Fibroblast of the aortic adventitia (primary cell): ENCODE measurements around the gene TRIM14. TPM values are rescaled to one million over a fixed set of nuclear protein-coding genes. Genes with fewer than 3 reads are reported as not detected.

Experiments used
- DNase-seq: peaks from one replicate; pipeline ENCODE4 v3.0.0-alpha.2; 2010; ENCODE audit warnings: low read depth
- H3K4me3 ChIP-seq: 2 replicates; pipeline ENCODE4 v1.5.1; 2011; ENCODE audit warnings: low read depth, mild to moderate bottlenecking, control low read depth, low read length, moderate library complexity
- CTCF ChIP-seq: IDR thresholded peaks from 2 replicates; pipeline ENCODE4 v1.5.1; 2011; ENCODE audit warnings: mild to moderate bottlenecking, low read length, control low read depth, inconsistent platforms; ENCODE audit not compliant: insufficient read depth
- total RNA-seq: library from RNA; depleted of rRNA; stranded (reverse); fragments of >200 nt; gene quantifications from 2 replicates; pipeline ENCODE4 v1.2.3, GENCODE V29; 2012; ENCODE audit warnings: low replicate concordance

Gene TRIM14
- total RNA-seq, 1 donor, result 0.81 TPM

- TF ChIP-seq CTCF, result no peak
- no peak overlapping the region for H3K4me3 ChIP-seq
- no peak for DNase-seq
Measured at GRCh38 chr9:98159301-98159700, 40.3 kb upstream of the TRIM14 start.

GRCh38 chr9:98158071-98158831 lies 39.2 kb upstream of the TRIM14 start:
- TF ChIP-seq CTCF, result no peak
- no peak for DNase-seq
- H3K4me3 ChIP-seq, result no peak overlapping the region

- H3K4me3 ChIP-seq, result no peak overlapping the region
- no peak for DNase-seq
- TF ChIP-seq CTCF, result no peak
Measured at GRCh38 chr9:98157372-98157771, 38.4 kb upstream of the TRIM14 start.

- TF ChIP-seq CTCF, result no peak
- DNase-seq, result no peak
- no peak overlapping the region for H3K4me3 ChIP-seq
Measured at GRCh38 chr9:98154678-98155077, 35.7 kb upstream of the TRIM14 start.

- H3K4me3 ChIP-seq, result no peak overlapping the region
- TF ChIP-seq CTCF, result no peak
- DNase-seq, result no peak
Measured at GRCh38 chr9:98152526-98152925, 33.5 kb upstream of the TRIM14 start.

- no peak for DNase-seq
- H3K4me3 ChIP-seq, result no peak overlapping the region
- no peak for TF ChIP-seq CTCF
Measured at GRCh38 chr9:98150721-98151120, 31.7 kb upstream of the TRIM14 start.

- H3K4me3 ChIP-seq, result no peak overlapping the region
- no peak for DNase-seq
- TF ChIP-seq CTCF, result no peak
Measured at GRCh38 chr9:98150164-98150563, 31.1 kb upstream of the TRIM14 start.
